ENCODE data around the gene TBPL1. TPM values are rescaled to one million over a fixed set of nuclear protein-coding genes. Genes with fewer than 3 reads are reported as not detected.

TBPL1 gene
- total RNA-seq, 4 donors from 2014 or later, result 4.8 to 14.9 (median 6.6) TPM

GRCh38 chr6:133985970-133986369, 32.9 kb downstream of the TBPL1 start:
- 80 to 89% methylated on average over 1 of the region's 1 CpG for WGBS, 2 donors
- no peak for DNase-seq (ENCODE audit: low spot score in 2 of 2)
- peaks cover 0 to 2% (median 0%) of the 10 kb centered on the region in 4 donors for H3K4me1 ChIP-seq
- no peaks in the 10 kb centered on the region for H3K27me3 ChIP-seq
- H3K4me3 ChIP-seq, result no peak overlapping the region
- TF ChIP-seq CTCF (IDR thresholded peaks at IDR 0.05) (no peak), POLR2A (IDR thresholded peaks at IDR 0.05) (no peak), EP300 (IDR thresholded peaks at IDR 0.05) (no peak)
- H3K27ac ChIP-seq, result no peak overlapping the region
- H3K9me3 ChIP-seq, result no peaks in the 10 kb centered on the region
- H3K36me3 ChIP-seq, result peaks cover 0 to 43% (median 0%) of the 10 kb centered on the region in 3 donors

- H3K4me3 ChIP-seq, result no peak overlapping the region
- peaks cover 0 to 43% (median 0%) of the 10 kb centered on the region in 3 donors for H3K36me3 ChIP-seq
- WGBS, 2 donors, result 94% methylated on average over 2 of the region's 2 CpGs
- peaks cover 0 to 6% (median 0%) of the 10 kb centered on the region in 4 donors for H3K4me1 ChIP-seq
- H3K9me3 ChIP-seq, result no peaks in the 10 kb centered on the region
- no peak for DNase-seq (ENCODE audit: low spot score in 2 of 2)
- TF ChIP-seq CTCF (IDR thresholded peaks at IDR 0.05), result no peak
- TF ChIP-seq EP300 (IDR thresholded peaks at IDR 0.05), result no peak
- no peak for TF ChIP-seq POLR2A (IDR thresholded peaks at IDR 0.05)
- no peaks in the 10 kb centered on the region for H3K27me3 ChIP-seq
- H3K27ac ChIP-seq, result no peak overlapping the region
Measured at GRCh38 chr6:133986942-133987341, 33.9 kb downstream of the TBPL1 start.

- H3K27ac ChIP-seq, result no peak overlapping the region
- peaks cover 0 to 6% (median 0%) of the 10 kb centered on the region in 4 donors for H3K4me1 ChIP-seq
- peaks cover 0 to 24% (median 0%) of the 10 kb centered on the region in 3 donors for H3K36me3 ChIP-seq
- no peaks in the 10 kb centered on the region for H3K9me3 ChIP-seq
- TF ChIP-seq CTCF (IDR thresholded peaks at IDR 0.05), result no peak
- no peak for TF ChIP-seq POLR2A (IDR thresholded peaks at IDR 0.05)
- TF ChIP-seq EP300 (IDR thresholded peaks at IDR 0.05), result no peak
- DNase-seq (ENCODE audit: low spot score in 2 of 2), result no peak
- H3K4me3 ChIP-seq, result no peak overlapping the region
- H3K27me3 ChIP-seq, result no peaks in the 10 kb centered on the region
- WGBS, 2 donors, result 92 to 93% methylated on average over 2 of the region's 2 CpGs
Measured at GRCh38 chr6:133989525-133989924, 36.5 kb downstream of the TBPL1 start.

GRCh38 chr6:133990321-133990720, 37.3 kb downstream of the TBPL1 start:
- no peak overlapping the region for H3K4me3 ChIP-seq
- no peak for TF ChIP-seq EP300 (IDR thresholded peaks at IDR 0.05)
- no peak for TF ChIP-seq CTCF (IDR thresholded peaks at IDR 0.05)
- no peak for DNase-seq (ENCODE audit: low spot score in 2 of 2)
- H3K9me3 ChIP-seq, result no peaks in the 10 kb centered on the region
- H3K4me1 ChIP-seq, result peaks cover 0 to 6% (median 0%) of the 10 kb centered on the region in 4 donors
- no peaks in the 10 kb centered on the region for H3K27me3 ChIP-seq
- WGBS, 2 donors, result 100% methylated on average over 1 of the region's 1 CpG
- H3K36me3 ChIP-seq, result peaks cover 0 to 19% (median 0%) of the 10 kb centered on the region in 3 donors
- H3K27ac ChIP-seq, result no peak overlapping the region

GRCh38 chr6:133991096-133991593, 38.1 kb downstream of the TBPL1 start:
- Histone ChIP-seq H3K27ac (no peak overlapping the region), H3K27me3 (no peaks in the 10 kb centered on the region), H3K9me3 (no peaks in the 10 kb centered on the region), H3K36me3 (peaks cover 0 to 11% (median 0%) of the 10 kb centered on the region in 3 donors), H3K4me1 (peaks cover 0 to 6% (median 0%) of the 10 kb centered on the region in 4 donors), H3K4me3 (no peak overlapping the region)
- TF ChIP-seq CTCF (IDR thresholded peaks at IDR 0.05), result no peak
- TF ChIP-seq POLR2A (IDR thresholded peaks at IDR 0.05), result no peak
- no peak for TF ChIP-seq EP300 (IDR thresholded peaks at IDR 0.05)
- WGBS, 2 donors, result 50 to 51% methylated on average over 2 of the region's 2 CpGs
- DNase-seq (ENCODE audit: low spot score in 2 of 2), result no peak

All from tibial nerve (tissue), 4 donors.